ENCODE results near the gene MN1.

GRCh38 chr22:27797520-27798391 is 3.8 kb downstream of the MN1 start:
- TF ChIP-seq CHD1 (IDR thresholded peaks at IDR 0.05; ENCODE audit: low read depth, low read length): no peak
- TF ChIP-seq CTCF (conservative IDR thresholded peaks at IDR 0.05; ENCODE audit: low read depth, low read length): no peak
- TF ChIP-seq POLR2A (IDR thresholded peaks at IDR 0.05; ENCODE audit: low read depth, low read length): no peak
- no peak for TF ChIP-seq SMC3 (IDR thresholded peaks at IDR 0.05; ENCODE audit: low read depth, low read length)
- TF ChIP-seq FOS (IDR thresholded peaks at IDR 0.05; ENCODE audit: low read depth, low read length): no peak
- no peak for TF ChIP-seq RAD21 (IDR thresholded peaks at IDR 0.05; ENCODE audit: low read length)
- no peak for TF ChIP-seq RFX5 (IDR thresholded peaks at IDR 0.05; ENCODE audit: low read depth, low read length)
- TF ChIP-seq RCOR1 (IDR thresholded peaks at IDR 0.05; ENCODE audit: insufficient replicate concordance, low read length): no peak
- TF ChIP-seq MXI1 (IDR thresholded peaks at IDR 0.05; ENCODE audit: borderline replicate concordance, low read depth, low read length): no peak
